Esophagus squamous epithelium (tissue), 5 donors: ENCODE measurements around the gene FRMPD2. TPM values are rescaled to one million over a fixed set of nuclear protein-coding genes. Genes with fewer than 3 reads are reported as not detected.

ENCODE experiments used
- DNase-seq: peaks from one replicate; lab custom pipeline; 2025; lab: John Stamatoyannopoulos, UW
- H3K27ac ChIP-seq, 4 donors: fragments of 200-600 bp; sonication (generic); one replicate each; pipeline ENCODE4 v1.5.1; 2016 to 2019; ENCODE audit warnings: mild to moderate bottlenecking in 1 of 4
- H3K27me3 ChIP-seq, 4 donors: fragments of 200-600 bp; sonication (generic); 1 replicate in 3 of 4; 2 replicates in 1 of 4; pipeline versions ENCODE4 v1.5.1 to v1.6.0; 2017 to 2021; ENCODE audit warnings: antibody characterized with exemption in 1 of 4
- H3K36me3 ChIP-seq, 3 donors: fragments of 200-600 bp; sonication (generic); one replicate each; pipeline ENCODE4 v1.5.1; 2016 to 2019
- H3K4me1 ChIP-seq, 3 donors: fragments of 200-600 bp; sonication (generic); one replicate each; pipeline ENCODE4 v1.5.1; 2017 to 2019
- H3K4me3 ChIP-seq, 4 donors: fragments of 200-600 bp; sonication (generic); 1 replicate in 3 of 4; 2 replicates in 1 of 4; pipeline ENCODE4 v1.5.1; 2016 to 2019; ENCODE audit warnings: mild to moderate bottlenecking in 2 of 4, moderate library complexity in 1 of 4
- H3K9me3 ChIP-seq, 3 donors: fragments of 200-600 bp; sonication (generic); one replicate each; pipeline ENCODE4 v1.5.1; 2016 to 2019
- POLR2A ChIP-seq, 4 donors: fragments of 450-650 bp; IDR thresholded peaks; one replicate each; pipeline ENCODE4 v1.6.1; 2017; ENCODE audit warnings: antibody characterized with exemption in 4 of 4, mild to moderate bottlenecking in 4 of 4, moderate library complexity in 3 of 4
- WGBS, 2 donors: methylation state at CpG; one replicate each; pipeline ENCODE4 v1.1.5; 2018; 5-methylcytosine and 5-hydroxymethylcytosine counted together
- intact Hi-C: fragments of 100-400 bp; cut with DNase I; formaldehyde crosslinking; loops from one replicate; pipeline ENCODE4 v1.15.0; 2022
- total RNA-seq, 4 donors: library from RNA; depleted of rRNA; stranded (reverse); fragments of >200 nt; gene quantifications; one replicate each; pipeline ENCODE4 v1.1.0, GENCODE V29; 2016
- TF ChIP-seq, protein P1 (sequence below), 6 experiments: fragments of 450-650 bp in 4 of 6; fragments of 200-600 bp in 2 of 6; sonication (generic) in 2 of 6; IDR thresholded peaks; one replicate each; pipeline ENCODE4 v1.5.1; 2016 to 2019; ENCODE audit warnings: antibody characterized with exemption in 6 of 6, mild to moderate bottlenecking in 4 of 6, moderate library complexity in 4 of 6
- donor health status: DM: yes; HTN: yes; CAD: no.

The FRMPD2 gene
- total RNA-seq, 4 donors from 2014 or later, result not detected

DNA sequence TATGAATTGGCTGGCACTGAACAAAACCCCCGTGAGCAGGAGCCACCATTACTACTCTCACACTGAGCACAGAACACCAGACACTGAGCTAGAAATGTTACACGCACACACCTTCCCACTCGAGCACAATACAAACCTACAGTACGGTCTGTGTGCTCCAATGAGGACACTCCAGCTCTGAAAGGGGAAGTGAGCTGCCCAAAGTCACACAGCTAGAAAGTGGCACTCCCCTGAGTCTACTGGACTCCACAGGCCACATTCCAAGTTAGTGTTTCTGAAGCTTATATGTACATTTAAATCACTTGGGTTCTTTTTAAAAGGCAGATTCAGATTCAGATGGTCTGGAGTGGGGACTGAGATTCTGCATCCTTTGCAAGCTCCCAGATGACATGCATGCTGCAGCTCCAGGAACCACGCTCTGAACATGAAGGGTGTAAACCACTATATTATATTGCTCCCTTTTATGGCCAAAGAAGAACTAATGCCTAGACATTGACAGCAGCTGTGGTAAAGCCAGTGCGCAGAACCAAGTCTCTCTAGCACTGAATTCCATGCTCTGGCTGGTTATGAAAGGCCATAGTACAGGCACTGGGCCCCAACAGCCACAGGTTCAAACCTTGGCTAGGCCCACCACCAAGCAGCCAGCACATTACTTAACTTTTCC is 77.1 kb downstream of the FRMPD2 start:
- no peak for TF ChIP-seq POLR2A (IDR thresholded peaks at IDR 0.05)
- TF ChIP-seq, protein P1, sequence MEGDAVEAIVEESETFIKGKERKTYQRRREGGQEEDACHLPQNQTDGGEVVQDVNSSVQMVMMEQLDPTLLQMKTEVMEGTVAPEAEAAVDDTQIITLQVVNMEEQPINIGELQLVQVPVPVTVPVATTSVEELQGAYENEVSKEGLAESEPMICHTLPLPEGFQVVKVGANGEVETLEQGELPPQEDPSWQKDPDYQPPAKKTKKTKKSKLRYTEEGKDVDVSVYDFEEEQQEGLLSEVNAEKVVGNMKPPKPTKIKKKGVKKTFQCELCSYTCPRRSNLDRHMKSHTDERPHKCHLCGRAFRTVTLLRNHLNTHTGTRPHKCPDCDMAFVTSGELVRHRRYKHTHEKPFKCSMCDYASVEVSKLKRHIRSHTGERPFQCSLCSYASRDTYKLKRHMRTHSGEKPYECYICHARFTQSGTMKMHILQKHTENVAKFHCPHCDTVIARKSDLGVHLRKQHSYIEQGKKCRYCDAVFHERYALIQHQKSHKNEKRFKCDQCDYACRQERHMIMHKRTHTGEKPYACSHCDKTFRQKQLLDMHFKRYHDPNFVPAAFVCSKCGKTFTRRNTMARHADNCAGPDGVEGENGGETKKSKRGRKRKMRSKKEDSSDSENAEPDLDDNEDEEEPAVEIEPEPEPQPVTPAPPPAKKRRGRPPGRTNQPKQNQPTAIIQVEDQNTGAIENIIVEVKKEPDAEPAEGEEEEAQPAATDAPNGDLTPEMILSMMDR (IDR thresholded peaks at IDR 0.05), result no peak
- WGBS, 2 donors, result 70 to 88% methylated on average over 5 of the region's 6 CpGs
- H3K4me1 ChIP-seq, result no peaks in the 10 kb centered on the region
- intact Hi-C loops, result no loop called here
- H3K36me3 ChIP-seq, result no peaks in the 10 kb centered on the region
- H3K27ac ChIP-seq, result no peak overlapping the region
- no peaks in the 10 kb centered on the region for H3K9me3 ChIP-seq
- no peaks in the 10 kb centered on the region for H3K27me3 ChIP-seq
- no peak overlapping the region for H3K4me3 ChIP-seq
- DNase-seq, result no peak

GRCh38 chr10:48195803-48196202 is 78.7 kb downstream of the FRMPD2 start:
- H3K4me1 ChIP-seq, result no peaks in the 10 kb centered on the region
- 49 to 55% methylated on average over 2 of the region's 2 CpGs for WGBS, 2 donors

DNA sequence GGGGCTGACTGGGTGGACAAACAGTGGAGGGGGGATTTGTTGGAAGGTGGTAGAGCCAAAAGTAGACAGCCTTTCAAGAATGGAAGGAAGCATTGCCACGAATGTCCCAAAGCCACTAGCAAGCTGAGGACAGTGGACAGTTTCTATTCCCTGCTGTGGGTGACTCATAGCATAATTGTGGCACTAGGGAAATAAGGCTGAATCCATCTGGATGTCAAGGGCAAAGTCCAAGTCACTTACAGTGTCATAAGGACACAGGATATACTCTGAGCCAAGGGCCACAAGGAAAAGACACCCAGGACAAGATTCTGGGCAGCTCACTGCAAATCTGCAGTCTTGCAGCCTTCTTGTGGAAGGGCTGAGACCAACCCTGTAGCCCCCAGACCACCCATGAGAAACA is 79.7 kb downstream of the FRMPD2 start:
- Histone ChIP-seq H3K9me3 (no peaks in the 10 kb centered on the region), H3K4me3 (no peak overlapping the region), H3K4me1 (no peaks in the 10 kb centered on the region), H3K27ac (no peak overlapping the region), H3K27me3 (no peaks in the 10 kb centered on the region), H3K36me3 (no peaks in the 10 kb centered on the region)
- 38 to 57% methylated on average over 1 of the region's 1 CpG for WGBS, 2 donors
- intact Hi-C loops, result no loop called here
- DNase-seq, result no peak
- TF ChIP-seq, protein P1 (IDR thresholded peaks at IDR 0.05), result no peak
- TF ChIP-seq POLR2A (IDR thresholded peaks at IDR 0.05), result no peak

More at GRCh38 chr10:48195803-48196202, 78.7 kb downstream of the FRMPD2 start:
- intact Hi-C loops, result no loop called here
- no peak for DNase-seq
- no peaks in the 10 kb centered on the region for H3K36me3 ChIP-seq
- H3K27me3 ChIP-seq, result no peaks in the 10 kb centered on the region
- no peak overlapping the region for H3K27ac ChIP-seq
- TF ChIP-seq, protein P1 (IDR thresholded peaks at IDR 0.05), result no peak
- TF ChIP-seq POLR2A (IDR thresholded peaks at IDR 0.05), result no peak
- H3K4me3 ChIP-seq, result no peak overlapping the region
- H3K9me3 ChIP-seq, result no peaks in the 10 kb centered on the region

- Histone ChIP-seq H3K9me3 (no peaks in the 10 kb centered on the region), H3K36me3 (no peaks in the 10 kb centered on the region), H3K27ac (no peak overlapping the region), H3K4me3 (no peak overlapping the region), H3K27me3 (peaks cover 0 to 1% (median 0%) of the 10 kb centered on the region in 4 donors), H3K4me1 (no peaks in the 10 kb centered on the region)
- intact Hi-C loops, result no loop called here
- no peak for DNase-seq
- 75 to 79% methylated on average over 2 of the region's 2 CpGs for WGBS, 2 donors
- no peak for TF ChIP-seq POLR2A (IDR thresholded peaks at IDR 0.05)
- TF ChIP-seq, protein P1 (IDR thresholded peaks at IDR 0.05), result no peak
Measured at GRCh38 chr10:48193556-48193955, 80.9 kb downstream of the FRMPD2 start.

DNA sequence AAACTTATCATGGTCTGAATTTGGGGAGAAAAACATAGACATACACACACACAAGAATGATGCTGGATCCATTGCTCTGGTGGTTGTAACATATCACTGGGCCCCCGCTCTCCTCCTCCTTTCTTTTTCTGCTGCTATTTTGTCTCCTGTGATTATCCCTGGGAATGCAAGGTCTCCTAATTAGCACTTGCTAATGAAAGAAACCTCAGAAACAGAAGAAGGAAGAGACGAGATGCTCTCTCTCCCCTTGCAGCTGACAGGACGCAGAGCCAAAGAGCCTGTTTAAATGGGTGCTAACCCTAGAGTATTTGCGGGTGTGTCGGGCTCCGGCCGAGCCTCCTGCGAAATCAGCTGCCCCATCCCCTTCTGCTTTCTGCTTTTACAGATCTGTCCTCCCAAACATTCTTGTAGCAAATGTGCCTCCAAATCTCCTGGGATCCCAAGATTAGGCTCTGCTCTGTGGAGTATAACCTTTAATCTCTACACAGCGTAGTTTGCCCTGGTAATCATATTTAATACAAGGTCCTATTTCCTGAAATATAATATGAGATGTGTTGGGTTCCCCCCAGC is 81.5 kb downstream of the FRMPD2 start:
- no peaks in the 10 kb centered on the region for H3K9me3 ChIP-seq
- H3K4me1 ChIP-seq, result no peaks in the 10 kb centered on the region
- TF ChIP-seq, protein P1 (IDR thresholded peaks at IDR 0.05), result no peak
- no peak for TF ChIP-seq POLR2A (IDR thresholded peaks at IDR 0.05)
- 69 to 83% methylated on average over 9 of the region's 9 CpGs for WGBS, 2 donors
- DNase-seq, result no peak
- H3K27me3 ChIP-seq, result peaks cover 0 to 4% (median 0%) of the 10 kb centered on the region in 4 donors
- no peak overlapping the region for H3K4me3 ChIP-seq
- H3K27ac ChIP-seq, result no peak overlapping the region
- intact Hi-C loops, result no loop called here
- H3K36me3 ChIP-seq, result no peaks in the 10 kb centered on the region
